Breast epithelium (tissue), 4 donors: ENCODE data around the gene XKR7. TPM values are rescaled to one million over a fixed set of nuclear protein-coding genes. Genes with fewer than 3 reads are reported as not detected.

Experiments
- DNase-seq, 2 donors: peaks; one replicate each; pipeline ENCODE4 v3.0.0-alpha.2; 2019; ENCODE audit warnings: low spot score in 2 of 2
- H3K27ac ChIP-seq, 2 donors: fragments of 200-600 bp; sonication (generic) in 1 of 2; one replicate each; pipeline ENCODE4 v1.5.1; 2016 to 2019; ENCODE audit warnings: mild to moderate bottlenecking in 1 of 2
- H3K27me3 ChIP-seq, 2 donors: fragments of 200-600 bp; sonication (generic) in 1 of 2; one replicate each; pipeline versions ENCODE4 v1.5.1 to v1.6.0; 2017 to 2019; ENCODE audit warnings: control low read depth in 1 of 2, mild to moderate bottlenecking in 1 of 2
- H3K36me3 ChIP-seq: fragments of 200-600 bp; one replicate; pipeline ENCODE4 v1.5.1; 2019
- H3K4me1 ChIP-seq, 2 donors: fragments of 200-600 bp; sonication (generic); one replicate each; pipeline ENCODE4 v1.5.1; 2016 to 2019; ENCODE audit warnings: control low read depth in 1 of 2
- H3K4me3 ChIP-seq, 3 donors: fragments of 200-600 bp; sonication (generic); 1 replicate in 2 of 3; 2 replicates in 1 of 3; pipeline ENCODE4 v1.5.1; 2016 to 2019; ENCODE audit warnings: mild to moderate bottlenecking in 3 of 3, moderate library complexity in 2 of 3
- H3K9me3 ChIP-seq, 2 donors: fragments of 200-600 bp; sonication (generic) in 1 of 2; one replicate each; pipeline ENCODE4 v1.5.1; 2016 to 2019; ENCODE audit warnings: control low read depth in 1 of 2
- POLR2A ChIP-seq: fragments of 450-650 bp; IDR thresholded peaks from one replicate; pipeline ENCODE4 v1.6.1; 2016; ENCODE audit warnings: antibody characterized with exemption, mild to moderate bottlenecking, moderate library complexity
- POLR2AphosphoS5 ChIP-seq, 3 donors: sonication (generic); formaldehyde crosslinking; IDR thresholded peaks; one replicate each; pipeline ENCODE4 v1.6.1; 2017; ENCODE audit warnings: antibody characterized with exemption in 3 of 3
- intact Hi-C: fragments of 100-400 bp; cut with DNase I; formaldehyde crosslinking; loops from one replicate; pipeline ENCODE4 v1.15.1; 2023; ENCODE audit warnings: low total_unique reads
- total RNA-seq, 3 donors: library from RNA; depleted of rRNA; stranded (reverse); fragments of >200 nt; gene quantifications; one replicate each; pipeline ENCODE4 v1.1.0, GENCODE V29; 2016
- TF ChIP-seq, protein P1 (sequence below), 3 donors: fragments of 450-650 bp; IDR thresholded peaks; one replicate each; pipeline ENCODE4 v1.5.1; 2016 to 2017; ENCODE audit warnings: antibody characterized with exemption in 3 of 3, mild to moderate bottlenecking in 3 of 3, moderate library complexity in 3 of 3

XKR7 gene
- total RNA-seq, 3 donors from 2014 or later, result not detected

DNA sequence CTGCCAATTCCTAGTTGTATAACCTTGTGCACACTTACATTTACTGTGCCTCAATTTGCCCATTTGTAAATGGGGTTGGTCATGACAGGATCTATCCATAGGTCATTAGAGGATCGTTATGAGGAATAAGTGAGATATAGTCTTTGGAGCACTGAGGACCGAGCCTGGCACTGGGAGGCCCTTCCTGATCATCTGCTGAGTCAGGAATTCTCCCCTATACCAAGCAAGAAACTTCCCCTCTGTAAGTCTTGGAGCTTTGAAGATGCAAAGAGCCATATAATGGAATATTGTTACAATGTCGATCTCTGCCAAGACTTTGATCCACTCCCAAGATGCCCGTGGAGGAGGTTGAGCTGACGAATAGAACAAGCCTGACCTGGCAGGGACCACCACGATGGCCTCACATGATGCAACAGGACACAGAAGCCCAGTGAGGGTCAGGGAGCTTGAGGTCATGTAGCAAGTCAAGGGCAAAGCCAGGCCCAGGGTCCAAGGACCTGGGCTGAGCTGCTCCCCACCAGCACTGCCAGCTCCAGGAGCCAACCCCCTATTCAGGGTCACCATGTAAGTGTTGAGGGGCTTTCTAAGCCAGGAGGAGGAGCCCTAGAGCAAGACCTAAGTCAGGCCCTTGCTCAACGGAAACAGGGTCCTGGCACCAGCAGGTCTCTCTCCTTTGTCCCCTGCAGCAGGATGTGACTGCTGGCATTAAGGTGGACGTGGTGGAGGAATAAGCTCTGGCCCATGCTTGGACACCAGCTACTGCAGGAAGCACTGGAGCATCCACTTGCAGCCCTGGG lies 32.8 kb upstream of the XKR7 start:
- Histone ChIP-seq H3K36me3 (no peaks in the 10 kb centered on the region), H3K27me3 (no peaks in the 10 kb centered on the region), H3K4me1 (no peaks in the 10 kb centered on the region), H3K4me3 (no peak overlapping the region), H3K27ac (no peak overlapping the region), H3K9me3 (no peaks in the 10 kb centered on the region)
- no peak for DNase-seq
- TF ChIP-seq POLR2A (no peak), POLR2AphosphoS5 (IDR thresholded peaks at IDR 0.05) (no peak)
- TF ChIP-seq, protein P1, sequence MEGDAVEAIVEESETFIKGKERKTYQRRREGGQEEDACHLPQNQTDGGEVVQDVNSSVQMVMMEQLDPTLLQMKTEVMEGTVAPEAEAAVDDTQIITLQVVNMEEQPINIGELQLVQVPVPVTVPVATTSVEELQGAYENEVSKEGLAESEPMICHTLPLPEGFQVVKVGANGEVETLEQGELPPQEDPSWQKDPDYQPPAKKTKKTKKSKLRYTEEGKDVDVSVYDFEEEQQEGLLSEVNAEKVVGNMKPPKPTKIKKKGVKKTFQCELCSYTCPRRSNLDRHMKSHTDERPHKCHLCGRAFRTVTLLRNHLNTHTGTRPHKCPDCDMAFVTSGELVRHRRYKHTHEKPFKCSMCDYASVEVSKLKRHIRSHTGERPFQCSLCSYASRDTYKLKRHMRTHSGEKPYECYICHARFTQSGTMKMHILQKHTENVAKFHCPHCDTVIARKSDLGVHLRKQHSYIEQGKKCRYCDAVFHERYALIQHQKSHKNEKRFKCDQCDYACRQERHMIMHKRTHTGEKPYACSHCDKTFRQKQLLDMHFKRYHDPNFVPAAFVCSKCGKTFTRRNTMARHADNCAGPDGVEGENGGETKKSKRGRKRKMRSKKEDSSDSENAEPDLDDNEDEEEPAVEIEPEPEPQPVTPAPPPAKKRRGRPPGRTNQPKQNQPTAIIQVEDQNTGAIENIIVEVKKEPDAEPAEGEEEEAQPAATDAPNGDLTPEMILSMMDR (IDR thresholded peaks at IDR 0.05), result no peak
- intact Hi-C loops, result no loop called here

DNA sequence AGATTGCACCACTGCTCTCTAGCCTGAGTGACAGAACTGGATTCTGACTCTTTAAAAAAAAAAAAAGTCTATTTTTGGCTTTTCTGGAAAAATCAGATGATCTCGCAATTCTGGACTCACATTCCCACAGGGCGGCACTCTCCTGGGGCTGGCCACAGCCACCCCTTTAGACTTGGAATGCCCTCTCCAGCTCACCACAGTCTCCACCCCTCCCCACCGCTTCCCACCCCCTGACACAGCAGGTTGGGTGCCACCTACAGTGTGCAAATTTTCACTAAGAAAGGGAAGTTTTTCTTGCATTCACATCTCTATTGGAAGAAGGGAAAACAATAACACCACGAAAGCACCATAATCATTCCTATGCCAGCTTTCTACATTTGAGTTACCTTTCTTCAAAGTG lies 31.5 kb upstream of the XKR7 start:
- Histone ChIP-seq H3K4me3 (no peak overlapping the region), H3K9me3 (no peaks in the 10 kb centered on the region), H3K27me3 (no peaks in the 10 kb centered on the region), H3K4me1 (no peaks in the 10 kb centered on the region), H3K36me3 (no peaks in the 10 kb centered on the region), H3K27ac (no peak overlapping the region)
- intact Hi-C loops, result no loop called here
- TF ChIP-seq POLR2A (no peak), POLR2AphosphoS5 (IDR thresholded peaks at IDR 0.05) (no peak)
- TF ChIP-seq, protein P1 (IDR thresholded peaks at IDR 0.05), result no peak
- no peak for DNase-seq

DNA sequence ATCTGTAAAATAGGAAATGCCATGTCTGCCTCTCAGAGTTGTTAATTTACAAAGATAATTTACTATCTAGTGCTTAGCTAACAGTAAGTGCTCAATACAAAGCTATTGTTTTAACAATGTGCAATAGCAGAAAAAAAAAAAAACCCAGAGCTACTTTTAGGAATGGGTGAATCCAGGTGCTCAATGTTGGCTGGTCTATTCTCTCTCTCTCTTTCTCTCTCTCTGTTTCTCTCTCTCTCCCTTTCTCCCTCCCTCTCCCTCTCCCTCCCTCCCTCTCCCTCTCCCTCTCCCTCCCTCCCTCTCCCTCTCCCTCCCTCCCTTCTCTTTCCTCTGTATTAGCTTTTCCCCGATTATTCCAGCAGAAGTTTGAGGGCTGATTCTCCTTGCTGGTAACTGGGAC lies 30.1 kb upstream of the XKR7 start:
- H3K27me3 ChIP-seq, result no peaks in the 10 kb centered on the region
- TF ChIP-seq POLR2AphosphoS5 (IDR thresholded peaks at IDR 0.05) (no peak), POLR2A (no peak)
- TF ChIP-seq, protein P1 (IDR thresholded peaks at IDR 0.05), result no peak
- H3K4me3 ChIP-seq, result no peak overlapping the region
- DNase-seq, result no peak
- intact Hi-C loops, result no loop called here
- H3K9me3 ChIP-seq, result no peaks in the 10 kb centered on the region
- H3K4me1 ChIP-seq, result no peaks in the 10 kb centered on the region
- no peaks in the 10 kb centered on the region for H3K36me3 ChIP-seq
- no peak overlapping the region for H3K27ac ChIP-seq

DNA sequence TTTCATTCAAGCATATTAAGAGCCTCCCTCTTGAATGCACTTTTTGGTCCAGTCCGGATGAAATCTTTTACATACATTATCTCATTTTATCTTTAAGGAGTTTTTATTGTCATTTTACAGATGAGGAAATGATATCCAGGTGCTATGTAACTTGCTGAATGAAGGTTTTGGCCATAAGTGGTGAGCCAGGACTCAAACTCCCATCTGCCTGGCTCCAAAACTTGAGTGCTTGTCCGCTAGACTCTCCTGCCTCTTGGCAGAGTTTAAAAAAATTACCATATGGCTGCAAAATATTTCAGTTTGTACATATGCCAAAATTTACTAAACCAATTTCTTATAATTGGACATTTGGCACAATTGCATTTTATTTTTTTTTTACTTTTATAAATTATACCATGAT lies 28.3 kb upstream of the XKR7 start:
- H3K9me3 ChIP-seq, result no peaks in the 10 kb centered on the region
- TF ChIP-seq, protein P1 (IDR thresholded peaks at IDR 0.05), result no peak
- TF ChIP-seq POLR2A (no peak), POLR2AphosphoS5 (IDR thresholded peaks at IDR 0.05) (no peak)
- H3K4me1 ChIP-seq, result no peaks in the 10 kb centered on the region
- intact Hi-C loops, result no loop called here
- no peak overlapping the region for H3K27ac ChIP-seq
- no peaks in the 10 kb centered on the region for H3K36me3 ChIP-seq
- DNase-seq, result no peak
- no peak overlapping the region for H3K4me3 ChIP-seq
- no peaks in the 10 kb centered on the region for H3K27me3 ChIP-seq

DNA sequence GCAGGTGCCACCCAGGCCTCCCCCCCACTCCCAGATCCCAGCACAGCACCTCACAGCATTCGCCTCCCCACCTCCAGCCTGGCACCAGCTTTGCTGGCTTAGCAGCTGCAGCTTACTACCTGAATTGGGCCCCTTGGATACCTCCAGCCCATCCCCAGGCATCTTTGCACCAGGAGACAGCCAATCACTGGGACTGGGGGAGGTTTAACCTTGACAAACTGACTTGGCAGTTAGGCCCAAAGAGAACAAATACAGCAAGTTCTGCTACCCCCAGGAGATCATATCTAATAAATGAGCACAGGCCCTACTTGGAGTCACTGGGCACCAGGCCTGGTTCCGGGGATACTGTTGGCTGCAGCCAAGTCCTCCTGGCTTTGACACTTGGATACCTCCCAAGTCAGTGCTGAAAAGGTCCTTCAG lies 24.9 kb upstream of the XKR7 start:
- DNase-seq, result peak in 1 of 2 donors; percentile 72

More for the DNA sequence above, 24.9 kb upstream of the XKR7 start:
- Histone ChIP-seq H3K27me3 (no peaks in the 10 kb centered on the region), H3K36me3 (peaks cover 3% of the 10 kb centered on the region), H3K9me3 (no peaks in the 10 kb centered on the region), H3K27ac (peak overlapping the region in 1 of 2 donors; percentile 13), H3K4me3 (no peak overlapping the region), H3K4me1 (no peaks in the 10 kb centered on the region)
- intact Hi-C loops, result no loop called here
- TF ChIP-seq POLR2A (no peak), POLR2AphosphoS5 (IDR thresholded peaks at IDR 0.05) (no peak)
- TF ChIP-seq, protein P1 (IDR thresholded peaks at IDR 0.05), result no peak
